Inflammatory macrophage treated with lipopolysaccharide for 1 hour (primary cell): Measurements from ENCODE around the gene SEC14L6.
A peak's percentile ranks its signal among the peaks of the same experiment; 100 is the strongest.
"Not testable (repeated sequence)": the region's sequence is repeated elsewhere in the genome, so short reads cannot be mapped to it uniquely, and the experiment has no call there.

Experiments used
- DNase-seq, 2 donors: peaks; one replicate each; pipeline ENCODE4 v3.0.0-alpha.2; 2020 to 2022

Gene SEC14L6

GRCh38 chr22:30546616-30547015 is at the start of gene SEC14L6:
TSS of gene SEC14L6 (minus strand) at chr22:30546741. CDS start at chr22:30546682, 59 bp downstream.
- no peak for DNase-seq

GRCh38 chr22:30596199-30596598 is 49.7 kb upstream of the SEC14L6 start:
- no peak for DNase-seq

GRCh38 chr22:30592360-30592713 is 45.8 kb upstream of the SEC14L6 start:
- DNase-seq = not testable (repeated sequence)

- peak; percentile 94 to 97 for DNase-seq
Observed at GRCh38 chr22:30591588-30592359, 45.2 kb upstream of the SEC14L6 start, which contains the start of gene PES1. TSS of gene PES1 (minus strand) at chr22:30591910. CDS start at chr22:30591833, 77 bp downstream.

GRCh38 chr22:30591191-30591587 is 44.6 kb upstream of the SEC14L6 start:
- no peak for DNase-seq

- no peak for DNase-seq
Observed at GRCh38 chr22:30586414-30586813, 39.9 kb upstream of the SEC14L6 start.

- no peak for DNase-seq
Observed at GRCh38 chr22:30584441-30584840, 37.9 kb upstream of the SEC14L6 start.

GRCh38 chr22:30582788-30583545 is 36.4 kb upstream of the SEC14L6 start:
- DNase-seq = no peak

- no peak for DNase-seq
Observed at GRCh38 chr22:30582051-30582450, 35.5 kb upstream of the SEC14L6 start.

- no peak for DNase-seq
Observed at GRCh38 chr22:30580896-30581295, 34.4 kb upstream of the SEC14L6 start.

GRCh38 chr22:30578481-30578880 is 31.9 kb upstream of the SEC14L6 start:
- DNase-seq = no peak

GRCh38 chr22:30575859-30576258 is 29.3 kb upstream of the SEC14L6 start:
- DNase-seq = no peak

- DNase-seq = no peak
Observed at GRCh38 chr22:30574997-30575671, 28.6 kb upstream of the SEC14L6 start.

- no peak for DNase-seq
Observed at GRCh38 chr22:30574095-30574981, 27.8 kb upstream of the SEC14L6 start, which contains the start of gene GAL3ST1. TSS of gene GAL3ST1 (minus strand) at chr22:30574665. CDS start at chr22:30557392, 17,273 bp downstream.

- no peak for DNase-seq
Observed at GRCh38 chr22:30573594-30574094, 27.1 kb upstream of the SEC14L6 start.

GRCh38 chr22:30572840-30573593 is 26.5 kb upstream of the SEC14L6 start:
- DNase-seq = no peak

- DNase-seq = no peak
Observed at GRCh38 chr22:30572210-30572609, 25.7 kb upstream of the SEC14L6 start.

GRCh38 chr22:30569674-30570202 is 23.2 kb upstream of the SEC14L6 start:
- no peak for DNase-seq

GRCh38 chr22:30568137-30568805 is 21.7 kb upstream of the SEC14L6 start:
- DNase-seq = no peak

GRCh38 chr22:30567277-30567676 is 20.7 kb upstream of the SEC14L6 start:
- DNase-seq = not testable (repeated sequence)
